GM21360 (cell line): ENCODE data around the gene METRN.
"Not testable (repeated sequence)": the region's sequence is repeated elsewhere in the genome, so short reads cannot be mapped to it uniquely, and the experiment has no call there.

Experiments used
- ATAC-seq: cut with Tn5 transposase; IDR thresholded peaks from one replicate; pipeline ENCODE4 v1.9.1; 2021; ENCODE audit warnings: mild to moderate bottlenecking, moderate library complexity; ENCODE audit not compliant: unreplicated experiment

Gene METRN

DNA sequence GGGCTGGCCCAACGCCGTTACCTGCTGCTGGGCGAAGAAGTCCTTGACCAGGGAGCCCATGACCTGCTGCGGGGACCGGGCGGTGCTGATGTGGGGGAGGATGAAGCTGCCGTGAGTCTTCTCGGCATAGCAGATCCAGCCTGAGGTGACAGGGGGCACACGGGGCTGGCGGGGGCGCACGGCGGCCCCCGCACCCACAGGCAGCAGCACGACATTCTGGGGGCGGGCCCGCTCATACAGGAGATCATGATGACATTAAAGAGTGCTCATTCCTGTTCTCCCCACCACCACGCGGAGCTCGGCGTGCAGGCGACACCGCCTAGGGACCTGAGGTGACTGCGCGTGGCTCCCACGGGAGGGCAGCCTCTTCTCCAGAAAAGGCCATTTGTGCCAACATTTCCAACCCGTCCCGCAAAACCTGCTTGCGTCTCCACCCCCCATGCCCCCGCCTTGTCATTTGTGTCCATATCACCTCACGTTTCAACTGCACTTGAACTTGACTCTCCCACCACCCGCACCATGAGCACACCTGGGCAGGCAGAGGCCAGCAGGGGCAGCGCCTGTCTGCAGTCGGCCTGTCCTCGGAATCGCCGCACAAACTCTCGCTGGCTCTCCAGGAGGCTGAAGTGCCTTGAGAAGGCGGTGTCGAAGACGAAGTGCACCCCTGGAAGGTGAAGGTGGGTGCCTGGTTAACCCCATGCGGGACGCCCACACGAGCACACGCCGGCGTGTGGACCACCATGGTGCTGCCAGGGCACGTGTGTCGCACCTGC lies 19.5 kb downstream of the METRN start:
- ATAC-seq: no peak

DNA sequence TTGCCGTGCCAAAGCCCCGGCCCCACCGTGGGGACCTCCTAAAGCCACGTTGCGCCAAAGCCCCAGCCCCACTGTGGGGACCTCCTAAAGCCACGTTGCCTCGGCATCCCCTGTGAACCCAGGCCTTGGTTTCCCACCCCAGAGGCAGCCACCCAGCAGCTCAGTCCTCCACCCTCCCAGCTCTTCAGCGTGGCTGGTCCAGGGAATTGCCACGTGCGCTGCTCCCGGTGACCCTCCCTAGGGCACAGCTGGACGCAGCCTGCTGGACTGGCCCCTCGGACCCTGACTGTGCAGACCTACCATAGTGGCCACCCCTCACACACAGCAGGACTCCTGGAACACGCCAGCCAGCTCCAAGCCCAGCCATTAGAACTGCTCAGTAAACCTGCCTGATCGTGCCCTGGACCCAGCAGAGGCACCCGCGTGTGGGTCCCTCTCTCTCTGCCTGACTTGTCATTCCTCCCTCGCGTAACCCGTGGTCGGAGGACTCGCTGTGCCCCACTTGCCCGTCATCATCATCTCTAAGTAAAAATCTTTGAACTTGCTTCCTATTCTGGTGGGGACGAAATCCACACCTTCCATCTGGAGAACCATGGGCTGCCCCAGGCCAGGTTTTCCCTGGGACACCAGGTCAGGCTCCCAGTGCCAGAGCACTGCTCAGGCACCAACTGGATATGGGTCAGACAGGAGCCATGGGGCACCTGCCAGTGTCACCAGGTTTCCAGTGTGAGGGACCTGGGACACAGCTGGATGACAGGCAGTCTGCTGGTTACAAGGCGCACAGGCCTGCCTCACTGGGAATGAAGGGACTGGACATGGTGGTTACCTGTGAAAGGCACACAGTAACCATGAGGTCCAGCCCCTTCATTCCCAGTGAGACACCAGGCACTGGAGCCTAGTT lies 20.3 kb downstream of the METRN start:
- ATAC-seq: no peak

- no peak for ATAC-seq
Measured at GRCh38 chr16:735982-736453, 21.1 kb downstream of the METRN start.

DNA sequence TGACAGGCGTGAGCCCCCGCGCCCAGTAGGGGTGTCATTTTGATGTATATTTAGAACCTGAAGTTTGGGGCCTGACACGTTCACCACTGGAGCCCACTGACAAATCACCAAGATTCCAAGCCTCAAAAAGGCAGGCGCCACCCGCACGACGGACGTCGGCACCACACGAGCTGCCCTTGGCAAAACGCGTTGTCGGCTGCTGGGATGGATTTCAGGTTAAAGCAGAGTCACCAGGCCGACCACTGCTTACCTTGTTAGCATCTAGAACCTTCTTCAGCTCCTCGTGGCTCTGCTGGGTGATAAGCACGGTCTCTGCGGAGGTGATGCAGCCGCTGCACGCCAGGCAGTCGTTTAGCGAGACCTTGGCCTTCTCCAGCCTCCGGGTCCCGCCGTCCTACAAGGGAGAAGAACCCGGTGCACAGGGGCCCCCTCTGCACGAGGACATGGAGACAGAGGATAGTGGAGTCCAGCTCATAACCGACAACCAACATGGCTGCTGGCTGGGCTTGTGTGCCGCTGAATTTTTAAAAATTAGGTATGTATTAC lies 22.1 kb downstream of the METRN start:
- no peak for ATAC-seq

GRCh38 chr16:739560-740458 lies 24.9 kb downstream of the METRN start:
- no peak for ATAC-seq

DNA sequence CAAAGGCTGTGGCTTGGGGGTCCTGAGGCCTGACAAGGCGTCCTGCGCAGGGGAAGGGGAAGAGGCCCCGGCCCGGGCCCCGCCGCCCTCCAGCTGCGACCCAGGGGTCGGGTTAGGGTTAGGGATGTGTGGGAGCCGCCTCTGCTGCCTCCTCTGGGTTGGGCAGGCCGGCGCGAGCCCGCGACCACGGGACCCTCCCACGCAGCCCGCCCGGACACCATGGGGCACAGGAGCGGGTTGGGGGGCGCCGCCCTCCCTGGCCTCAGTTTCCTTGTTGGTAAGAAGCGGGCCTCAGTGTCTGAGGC lies 25.5 kb downstream of the METRN start:
- peak; percentile 4 for ATAC-seq

DNA sequence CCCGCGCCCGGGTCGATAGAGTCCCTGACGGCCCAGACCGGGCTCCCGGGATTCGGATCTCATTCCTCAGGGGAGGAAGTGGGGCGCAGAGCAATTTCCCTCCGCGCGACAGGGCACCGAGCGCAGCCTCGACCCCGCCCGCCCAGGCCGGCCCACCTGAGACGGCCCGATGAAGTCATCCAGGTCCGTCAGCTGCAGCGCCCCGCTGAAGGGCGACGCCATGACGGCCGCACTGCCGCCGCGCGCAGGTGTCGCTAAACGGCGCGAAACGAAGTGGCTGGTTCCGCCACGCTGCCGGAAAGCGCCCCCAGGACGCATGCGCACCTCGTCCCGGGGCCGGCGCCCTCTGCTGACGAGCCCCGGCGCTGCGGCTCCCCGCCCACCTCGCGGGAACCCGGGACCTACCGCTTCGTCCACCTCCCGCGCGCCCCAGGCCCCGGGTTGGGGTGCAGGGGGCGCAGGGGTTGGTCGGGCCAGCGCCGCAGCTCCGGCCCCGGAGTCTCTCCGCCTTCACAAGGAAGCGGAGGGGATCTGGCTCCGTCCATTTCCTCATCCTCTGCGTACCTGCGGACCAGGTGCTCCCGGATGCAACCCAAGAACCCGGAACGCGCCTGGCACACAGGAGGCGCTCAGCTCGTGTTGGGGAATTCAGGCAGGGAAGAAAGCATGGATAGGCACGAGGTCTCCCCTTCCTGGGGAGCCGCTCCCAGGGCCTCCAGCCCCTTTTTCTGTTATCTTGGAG lies 26.0 kb downstream of the METRN start, which contains the start of gene CIAO3:
CIAO3 (minus strand) TSS at position 234 of the 742 bp plus-strand sequence; CDS start at position 222, 12 bp downstream.
- ATAC-seq: peak; percentile 62

DNA sequence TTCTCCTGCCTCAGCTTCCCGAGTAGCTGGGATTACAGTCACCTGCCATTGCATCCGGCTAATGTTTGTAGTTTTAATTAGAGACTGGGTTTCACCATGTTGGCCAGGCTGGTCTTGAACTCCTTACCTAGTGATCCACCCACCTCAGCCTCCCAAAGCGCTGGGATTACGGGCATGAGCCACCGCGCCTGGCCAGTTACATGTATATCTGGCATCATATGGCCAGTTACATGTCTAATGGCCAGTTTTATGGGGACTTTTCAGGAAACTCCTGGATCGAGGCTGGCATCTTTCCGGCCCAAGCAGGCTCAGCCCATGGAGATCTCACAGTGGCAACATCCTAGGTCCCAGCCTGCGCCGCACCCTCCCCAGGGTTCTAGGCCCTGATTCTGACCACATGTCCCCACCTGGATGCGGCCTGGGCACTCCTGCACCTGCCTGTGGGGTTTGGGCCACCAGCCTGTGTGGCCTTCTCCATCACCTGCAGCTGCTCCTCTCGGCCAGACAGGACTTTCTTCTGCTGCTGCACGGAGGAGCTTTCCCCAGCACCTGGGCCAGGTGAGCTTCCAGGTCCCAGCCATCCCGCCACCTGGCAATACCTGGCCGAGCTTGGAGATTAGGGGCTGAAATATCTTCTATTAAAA lies 27.2 kb downstream of the METRN start:
- ATAC-seq: no peak

GRCh38 chr16:742894-743293 lies 28.0 kb downstream of the METRN start:
- not testable (repeated sequence) for ATAC-seq

DNA sequence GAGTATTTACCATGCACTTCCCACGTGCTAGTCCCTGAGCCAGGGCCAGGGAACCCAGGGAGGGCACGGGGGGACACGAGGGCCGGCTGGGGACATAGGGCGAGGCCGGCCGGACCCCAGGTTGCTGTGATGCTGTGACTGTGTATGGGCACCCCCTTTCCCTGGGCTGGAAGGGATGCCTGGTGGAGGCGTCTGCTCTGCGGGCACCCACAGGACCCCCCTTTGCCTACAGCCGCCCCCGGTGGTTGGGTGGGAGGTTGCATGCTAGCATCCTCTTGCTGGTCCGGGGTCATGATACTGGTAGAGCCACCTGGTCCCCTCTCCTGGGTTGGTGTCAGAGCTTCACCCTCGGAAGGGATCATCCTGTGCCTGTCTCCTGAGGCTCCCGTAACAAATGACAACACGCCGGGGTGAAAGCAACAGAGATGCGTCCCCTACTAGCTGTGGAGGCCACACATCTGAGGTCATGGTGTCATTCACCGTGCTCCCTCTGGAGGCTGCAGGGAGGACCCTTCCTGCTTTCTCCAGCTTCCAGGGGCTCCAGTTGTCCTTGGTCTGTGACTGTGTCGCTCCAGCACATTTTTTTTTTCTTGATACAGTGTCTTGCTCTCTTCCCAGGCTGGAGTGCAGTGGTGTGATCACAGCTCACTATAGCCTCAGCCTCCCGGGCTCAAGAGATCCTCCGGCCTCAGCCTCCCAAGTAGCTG lies 29.0 kb downstream of the METRN start:
- ATAC-seq: no peak

GRCh38 chr16:745739-746138 lies 30.8 kb downstream of the METRN start:
- no peak for ATAC-seq

GRCh38 chr16:746637-747036 lies 31.7 kb downstream of the METRN start:
- ATAC-seq: no peak

- no peak for ATAC-seq
Measured at GRCh38 chr16:747978-748746, 33.2 kb downstream of the METRN start.

DNA sequence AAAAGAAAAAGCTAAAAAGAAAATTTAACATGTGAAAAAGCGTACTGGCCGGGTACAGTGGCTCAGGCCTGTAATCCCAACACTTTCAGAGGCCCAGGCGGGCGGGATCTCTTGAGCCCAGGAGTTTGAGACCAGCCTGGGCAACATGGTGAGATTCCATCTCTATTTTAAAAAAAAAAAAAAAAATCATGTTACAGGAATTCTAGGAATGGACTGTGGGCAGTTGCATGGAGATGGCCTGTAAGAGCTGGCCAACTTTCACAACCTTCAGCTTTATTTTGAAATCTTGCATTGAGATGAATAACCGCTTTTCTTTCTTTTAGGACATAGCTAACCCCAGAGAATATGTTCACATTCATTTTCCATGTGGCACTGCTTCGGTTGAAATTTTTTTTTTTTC lies 34.1 kb downstream of the METRN start:
- no peak for ATAC-seq

DNA sequence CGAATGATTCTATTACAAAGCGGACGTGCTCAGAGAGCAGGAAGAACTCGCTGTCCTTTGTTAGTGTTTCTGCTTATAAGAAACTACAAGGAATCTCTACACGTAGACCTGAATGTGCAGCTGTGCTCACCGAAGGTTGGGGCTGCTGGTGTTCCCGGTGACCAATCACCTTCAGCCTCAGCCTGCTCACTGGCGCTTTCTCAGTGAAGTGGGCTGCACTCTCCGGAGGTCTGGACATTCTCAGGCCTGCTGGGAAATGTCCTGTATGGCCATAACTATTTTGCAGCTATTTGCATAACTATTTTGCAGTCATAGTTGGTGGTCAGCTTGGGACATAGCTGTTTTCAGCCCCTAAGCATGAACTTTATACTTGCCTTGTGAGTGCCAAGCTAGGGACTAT lies 35.6 kb downstream of the METRN start:
- no peak for ATAC-seq

- no peak for ATAC-seq
Measured at GRCh38 chr16:751152-752006, 36.5 kb downstream of the METRN start.

- no peak for ATAC-seq
Measured at GRCh38 chr16:752007-752312, 37.0 kb downstream of the METRN start.
